ENCODE measurements around the gene INSR. TPM values are rescaled to one million over a fixed set of nuclear protein-coding genes. Genes with fewer than 3 reads are reported as not detected.

INSR gene
- total and polyA plus RNA-seq, 8 donors = 14.0 to 22.8 (median 18.2) TPM

GRCh38 chr19:7328647-7329046 lies 34.4 kb upstream of the INSR start:
- no peak overlapping the region for H3K4me3 ChIP-seq
- peaks cover 0 to 8% of the 10 kb centered on the region in 2 donors for H3K9me3 ChIP-seq
- no peak overlapping the region for H3K27ac ChIP-seq
- TF ChIP-seq, protein P1, sequence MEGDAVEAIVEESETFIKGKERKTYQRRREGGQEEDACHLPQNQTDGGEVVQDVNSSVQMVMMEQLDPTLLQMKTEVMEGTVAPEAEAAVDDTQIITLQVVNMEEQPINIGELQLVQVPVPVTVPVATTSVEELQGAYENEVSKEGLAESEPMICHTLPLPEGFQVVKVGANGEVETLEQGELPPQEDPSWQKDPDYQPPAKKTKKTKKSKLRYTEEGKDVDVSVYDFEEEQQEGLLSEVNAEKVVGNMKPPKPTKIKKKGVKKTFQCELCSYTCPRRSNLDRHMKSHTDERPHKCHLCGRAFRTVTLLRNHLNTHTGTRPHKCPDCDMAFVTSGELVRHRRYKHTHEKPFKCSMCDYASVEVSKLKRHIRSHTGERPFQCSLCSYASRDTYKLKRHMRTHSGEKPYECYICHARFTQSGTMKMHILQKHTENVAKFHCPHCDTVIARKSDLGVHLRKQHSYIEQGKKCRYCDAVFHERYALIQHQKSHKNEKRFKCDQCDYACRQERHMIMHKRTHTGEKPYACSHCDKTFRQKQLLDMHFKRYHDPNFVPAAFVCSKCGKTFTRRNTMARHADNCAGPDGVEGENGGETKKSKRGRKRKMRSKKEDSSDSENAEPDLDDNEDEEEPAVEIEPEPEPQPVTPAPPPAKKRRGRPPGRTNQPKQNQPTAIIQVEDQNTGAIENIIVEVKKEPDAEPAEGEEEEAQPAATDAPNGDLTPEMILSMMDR (IDR thresholded peaks at IDR 0.05) = no peak
- H3K36me3 ChIP-seq = no peaks in the 10 kb centered on the region
- no peaks in the 10 kb centered on the region for H3K4me1 ChIP-seq
- intact Hi-C loops (cut with DNase I) = no loop called here
- DNase-seq = no peak
- H3K27me3 ChIP-seq = no peaks in the 10 kb centered on the region
- ATAC-seq = no peak

GRCh38 chr19:7327802-7328201 lies 33.6 kb upstream of the INSR start:
- no peaks in the 10 kb centered on the region for H3K4me1 ChIP-seq
- intact Hi-C loops (cut with DNase I) = no loop called here

DNA sequence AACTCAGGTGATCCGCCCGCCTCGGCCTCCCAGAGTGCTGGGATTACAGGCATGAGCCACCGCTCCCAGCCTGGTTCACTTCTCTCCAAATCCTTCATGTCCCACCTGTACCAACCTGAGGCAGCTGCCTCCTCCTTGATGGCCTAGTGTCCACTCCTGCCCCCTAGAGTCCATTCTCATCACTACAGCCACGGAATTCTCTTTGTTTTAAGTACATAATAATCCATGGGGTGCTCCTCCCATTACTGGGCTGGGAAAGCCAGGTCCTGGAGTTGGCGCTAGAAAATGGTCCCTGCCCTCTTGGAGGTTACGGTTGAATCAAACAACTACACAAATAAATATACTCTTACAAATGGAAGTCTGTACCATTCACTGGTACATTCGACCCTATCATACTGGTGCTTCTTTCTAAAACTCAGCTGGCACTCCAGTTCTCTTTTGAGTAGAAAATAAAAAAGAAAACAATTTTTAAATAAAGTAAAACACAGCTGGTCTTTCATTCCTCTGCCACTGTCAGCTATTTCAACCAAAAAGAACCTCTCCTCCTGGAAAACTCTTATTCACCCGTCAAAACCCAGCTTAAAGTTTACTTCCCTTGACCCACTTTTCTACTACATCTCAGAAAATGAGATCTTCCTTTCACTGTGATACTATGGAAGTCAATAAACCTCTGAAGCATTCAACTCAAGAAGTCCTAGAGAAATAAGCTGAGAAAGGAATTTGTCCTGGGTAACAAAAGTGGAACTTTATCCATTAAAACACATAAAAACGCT lies 32.1 kb upstream of the INSR start:
- Histone ChIP-seq H3K27me3 (no peaks in the 10 kb centered on the region), H3K4me3 (no peak overlapping the region), H3K27ac (no peak overlapping the region), H3K36me3 (no peaks in the 10 kb centered on the region), H3K4me1 (no peaks in the 10 kb centered on the region), H3K9me3 (peaks cover 0 to 8% of the 10 kb centered on the region in 2 donors)
- TF ChIP-seq, protein P1 (IDR thresholded peaks at IDR 0.05) = peak in 1 of 2 donors; percentile 17
- intact Hi-C loops (cut with DNase I) = no loop called here
- DNase-seq (no peak), ATAC-seq (no peak)

More at GRCh38 chr19:7327802-7328201, 33.6 kb upstream of the INSR start:
- no peaks in the 10 kb centered on the region for H3K36me3 ChIP-seq
- no peak for ATAC-seq
- DNase-seq = no peak
- H3K4me3 ChIP-seq = no peak overlapping the region
- TF ChIP-seq, protein P1 (IDR thresholded peaks at IDR 0.05) = no peak
- H3K27ac ChIP-seq = no peak overlapping the region
- H3K27me3 ChIP-seq = no peaks in the 10 kb centered on the region
- H3K9me3 ChIP-seq = peaks cover 0 to 8% of the 10 kb centered on the region in 2 donors

DNA sequence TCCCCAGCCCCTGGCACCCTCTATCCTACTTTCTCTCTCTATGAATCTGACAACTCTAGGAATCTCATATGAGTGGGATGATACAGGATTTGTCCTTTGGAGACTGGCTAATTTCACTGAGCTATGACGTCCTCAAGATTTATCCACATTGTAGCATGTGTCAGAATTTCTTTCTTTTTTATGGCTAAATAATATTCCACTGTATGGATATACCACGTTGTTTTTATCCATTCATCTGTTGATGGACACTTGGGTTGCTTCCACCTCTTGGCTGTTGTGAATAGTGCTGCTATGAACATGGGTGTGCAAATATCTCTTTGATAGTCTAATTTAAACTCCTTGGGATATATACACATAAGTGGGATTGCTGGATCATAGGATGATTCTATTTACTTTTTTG lies 24.0 kb upstream of the INSR start:
- DNase-seq (no peak), ATAC-seq (no peak)
- Histone ChIP-seq H3K9me3 (no peaks in the 10 kb centered on the region), H3K4me1 (no peaks in the 10 kb centered on the region), H3K4me3 (no peak overlapping the region), H3K27ac (no peak overlapping the region), H3K36me3 (no peaks in the 10 kb centered on the region), H3K27me3 (no peaks in the 10 kb centered on the region)
- TF ChIP-seq, protein P1 (IDR thresholded peaks at IDR 0.05) = no peak
- intact Hi-C loops (cut with DNase I) = no loop called here

DNA sequence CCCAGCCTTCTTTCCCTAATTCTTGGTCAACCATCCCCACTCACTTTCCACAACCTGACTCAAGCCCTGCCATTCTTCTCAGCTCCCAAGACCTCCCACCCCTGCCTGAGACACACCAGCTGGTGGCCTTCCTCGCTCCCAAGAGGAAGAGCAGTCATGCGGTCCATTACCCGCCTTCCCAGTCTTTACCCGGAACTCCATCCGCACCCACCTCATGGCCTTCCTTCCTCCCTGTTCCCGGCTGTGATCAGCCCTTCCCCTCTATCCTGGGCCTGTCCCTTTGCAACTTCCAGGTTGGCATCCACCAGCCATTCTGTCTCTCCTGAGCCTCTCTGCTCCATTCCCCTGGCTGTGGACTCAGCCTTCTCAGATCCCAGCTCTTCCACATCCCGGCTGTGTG lies 18.6 kb upstream of the INSR start:
- H3K4me3 ChIP-seq = no peak overlapping the region
- H3K36me3 ChIP-seq = no peaks in the 10 kb centered on the region
- no peaks in the 10 kb centered on the region for H3K27me3 ChIP-seq
- no peak for DNase-seq
- H3K9me3 ChIP-seq = no peaks in the 10 kb centered on the region
- ATAC-seq = no peak
- no peaks in the 10 kb centered on the region for H3K4me1 ChIP-seq
- TF ChIP-seq, protein P1 (IDR thresholded peaks at IDR 0.05) = no peak
- intact Hi-C loops (cut with DNase I) = no loop called here
- no peak overlapping the region for H3K27ac ChIP-seq

Data from left lung (tissue), 10 donors.